Caco-2 (cell line): ENCODE measurements around the gene EMSY. TPM values are rescaled to one million over a fixed set of nuclear protein-coding genes. Genes with fewer than 3 reads are reported as not detected.

Source experiments
- BruUV-seq: library from RNA; stranded (reverse); fragments of 400-500 nt; replicated peaks from 2 replicates; lab custom pipeline; 2021; lab: Mats Ljungman, UMichigan
- CTCF ChIA-PET: fragments of 300-600 bp; sonication (Branson Sonifier 250); formaldehyde crosslinking; loops from one replicate; lab custom pipeline; 2022; ENCODE audit warnings: antibody characterized with exemption; lab: Charles Lee
- POLR2A ChIA-PET: fragments of 300-600 bp; sonication (Branson Sonifier 250); formaldehyde crosslinking; loops from one replicate; lab custom pipeline; 2022; ENCODE audit warnings: antibody characterized with exemption; lab: Charles Lee
- DNase-seq, 2 experiments: peaks; one replicate each; pipeline versions ENCODE4 v3.0.0 to v3.0.0-alpha.2; 2020 to 2022
- H3K27me3 ChIP-seq: replicated peaks from 2 replicates; pipeline ENCODE4 v1.6.0; 2011; ENCODE audit warnings: low read length; ENCODE audit not compliant: control insufficient read depth, insufficient read depth
- H3K36me3 ChIP-seq: 2 replicates; pipeline ENCODE4 v1.5.1; 2011; ENCODE audit warnings: low read length; ENCODE audit not compliant: control insufficient read depth, insufficient read depth
- H3K4me1 ChIP-seq: fragments of 250-450 bp; sonication (Bioruptor Pico); 2 replicates; pipeline ENCODE4 v1.5.1; 2020; ENCODE audit warnings: mild to moderate bottlenecking
- H3K4me3 ChIP-seq: 2 replicates; pipeline ENCODE4 v1.5.1; 2011; ENCODE audit warnings: low read depth, mild to moderate bottlenecking, control low read depth, low read length
- H3K9me3 ChIP-seq: fragments of 250-450 bp; sonication (Bioruptor Pico); 2 replicates; pipeline ENCODE4 v1.5.1; 2020; ENCODE audit warnings: mild to moderate bottlenecking, moderate library complexity
- H3K27ac Mint-ChIP-seq: one replicate; pipeline ENCODE4 v1.8.0; 2022; ENCODE audit warnings: mixed read lengths; ENCODE audit not compliant: unreplicated experiment
- H3K27me3 Mint-ChIP-seq: one replicate; pipeline ENCODE4 v1.8.0; 2022; ENCODE audit warnings: mixed read lengths; ENCODE audit not compliant: insufficient read depth, unreplicated experiment
- H3K36me3 Mint-ChIP-seq: one replicate; pipeline ENCODE4 v1.8.0; 2022; ENCODE audit warnings: mild to moderate bottlenecking, mixed read lengths; ENCODE audit not compliant: insufficient read depth, unreplicated experiment
- H3K4me1 Mint-ChIP-seq: one replicate; pipeline ENCODE4 v1.8.0; 2022; ENCODE audit warnings: low read depth, mixed read lengths; ENCODE audit not compliant: unreplicated experiment
- H3K4me3 Mint-ChIP-seq: one replicate; pipeline ENCODE4 v1.8.0; 2022; ENCODE audit warnings: mild to moderate bottlenecking, moderate library complexity, mixed read lengths; ENCODE audit not compliant: unreplicated experiment
- H3K9me3 Mint-ChIP-seq: one replicate; pipeline ENCODE4 v1.8.0; 2022; ENCODE audit warnings: mixed read lengths; ENCODE audit not compliant: unreplicated experiment
- intact Hi-C: fragments of 100-400 bp; cut with micrococcal nuclease; formaldehyde crosslinking; loops from one replicate; pipeline ENCODE4 v1.10.0; 2022; ENCODE audit not compliant: unreplicated experiment
- total RNA-seq: library from RNA; stranded (reverse); gene quantifications from 2 replicates; pipeline ENCODE4 v1.2.3, GENCODE V29; 2022
- TF ChIP-seq, protein P1 (sequence below), 2 experiments: fragments of 200-600 bp in 1 of 2; IDR thresholded peaks; 1 replicate in 1 of 2; 2 replicates in 1 of 2; pipeline versions ENCODE4 v1.5.1 to v1.8.0; 2011 to 2022; ENCODE audit warnings: antibody characterized with exemption in 1 of 2, control low read depth in 1 of 2, inconsistent platforms in 1 of 2, low read depth in 1 of 2, low read length in 1 of 2, mild to moderate bottlenecking in 1 of 2, moderate library complexity in 1 of 2; ENCODE audit not compliant: insufficient read depth in 1 of 2, severe bottlenecking in 1 of 2, unreplicated experiment in 1 of 2

Gene EMSY
- total RNA-seq, 1 experiment from 2014 or later, result 43.6 TPM

DNA sequence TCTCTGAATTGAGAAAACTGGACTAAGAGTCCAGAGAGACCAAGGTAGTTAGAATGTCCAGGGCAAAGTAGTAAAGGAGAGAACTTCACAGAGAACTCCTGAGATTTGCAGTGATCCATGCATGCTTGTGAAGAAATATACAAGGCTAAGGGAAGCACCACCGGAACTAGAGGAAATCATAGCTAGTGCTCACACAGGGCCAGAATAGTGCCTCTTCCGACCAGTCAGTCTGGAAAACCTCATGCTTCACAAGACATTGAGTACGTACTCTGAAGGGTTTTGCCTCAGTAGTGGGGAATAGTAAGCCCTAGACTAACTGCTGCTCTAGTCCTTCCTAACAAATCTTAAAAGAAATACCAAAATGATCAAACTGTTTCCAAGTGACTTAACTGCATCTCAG lies 117.7 kb downstream of the EMSY start:
- Mint-ChIP-seq H3K4me3 (no peak overlapping the region), H3K36me3 (no peaks in the 10 kb centered on the region), H3K4me1 (no peaks in the 10 kb centered on the region), H3K27ac (no peak overlapping the region), H3K9me3 (peaks cover 9% of the 10 kb centered on the region), H3K27me3 (no peaks in the 10 kb centered on the region)
- H3K27me3 ChIP-seq, result no peaks in the 10 kb centered on the region
- H3K9me3 ChIP-seq, result 0 out of 2 replicates have a peak, but pooled peaks cover 2% of the 10 kb centered on the region
- ChIA-PET POLR2A (no interaction called here), CTCF (no interaction called here)
- H3K36me3 ChIP-seq, result no peaks in the 10 kb centered on the region
- BruUV-seq, result no TSS peak
- TF ChIP-seq, protein P1, sequence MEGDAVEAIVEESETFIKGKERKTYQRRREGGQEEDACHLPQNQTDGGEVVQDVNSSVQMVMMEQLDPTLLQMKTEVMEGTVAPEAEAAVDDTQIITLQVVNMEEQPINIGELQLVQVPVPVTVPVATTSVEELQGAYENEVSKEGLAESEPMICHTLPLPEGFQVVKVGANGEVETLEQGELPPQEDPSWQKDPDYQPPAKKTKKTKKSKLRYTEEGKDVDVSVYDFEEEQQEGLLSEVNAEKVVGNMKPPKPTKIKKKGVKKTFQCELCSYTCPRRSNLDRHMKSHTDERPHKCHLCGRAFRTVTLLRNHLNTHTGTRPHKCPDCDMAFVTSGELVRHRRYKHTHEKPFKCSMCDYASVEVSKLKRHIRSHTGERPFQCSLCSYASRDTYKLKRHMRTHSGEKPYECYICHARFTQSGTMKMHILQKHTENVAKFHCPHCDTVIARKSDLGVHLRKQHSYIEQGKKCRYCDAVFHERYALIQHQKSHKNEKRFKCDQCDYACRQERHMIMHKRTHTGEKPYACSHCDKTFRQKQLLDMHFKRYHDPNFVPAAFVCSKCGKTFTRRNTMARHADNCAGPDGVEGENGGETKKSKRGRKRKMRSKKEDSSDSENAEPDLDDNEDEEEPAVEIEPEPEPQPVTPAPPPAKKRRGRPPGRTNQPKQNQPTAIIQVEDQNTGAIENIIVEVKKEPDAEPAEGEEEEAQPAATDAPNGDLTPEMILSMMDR (IDR thresholded peaks at IDR 0.05; ENCODE audit: insufficient read depth in 1 of 2, low read depth in 1 of 2, low read length in 1 of 2, severe bottlenecking in 1 of 2, unreplicated experiment in 1 of 2), result no peak
- H3K4me3 ChIP-seq, result no peak overlapping the region
- H3K4me1 ChIP-seq, result no peaks in the 10 kb centered on the region
- DNase-seq, result no peak
- intact Hi-C loops, result no loop called here

DNA sequence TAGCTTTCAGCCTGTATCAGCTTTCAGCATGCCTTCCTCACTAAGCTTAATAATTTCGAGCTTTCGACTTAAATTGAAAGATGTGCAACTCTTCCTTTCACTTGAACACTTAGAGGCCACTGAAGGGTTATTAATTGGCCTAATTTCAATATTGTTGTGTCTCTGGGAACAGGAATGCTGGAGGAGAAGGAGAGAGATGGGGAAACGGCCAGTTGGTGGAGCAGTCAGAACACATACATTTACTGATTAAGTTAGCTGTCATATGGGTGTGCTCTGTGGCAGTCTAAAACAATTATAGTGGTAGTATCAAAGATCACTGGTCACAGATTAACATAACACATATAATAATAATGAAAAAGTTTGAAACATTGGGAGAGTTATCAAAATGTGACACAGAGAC lies 119.5 kb downstream of the EMSY start:
- intact Hi-C loops, result no loop called here
- H3K27ac Mint-ChIP-seq, result no peak overlapping the region
- TF ChIP-seq, protein P1 (IDR thresholded peaks at IDR 0.05; ENCODE audit: insufficient read depth in 1 of 2, low read depth in 1 of 2, low read length in 1 of 2, severe bottlenecking in 1 of 2, unreplicated experiment in 1 of 2), result no peak
- Histone ChIP-seq H3K27me3 (no peaks in the 10 kb centered on the region), H3K36me3 (no peaks in the 10 kb centered on the region), H3K4me1 (no peaks in the 10 kb centered on the region), H3K4me3 (no peak overlapping the region), H3K9me3 (0 out of 2 replicates have a peak, but pooled peaks cover 2% of the 10 kb centered on the region)
- ChIA-PET CTCF (no interaction called here), POLR2A (no interaction called here)
- no TSS peak for BruUV-seq
- no peaks in the 10 kb centered on the region for H3K36me3 Mint-ChIP-seq
- DNase-seq, result no peak
- H3K4me1 Mint-ChIP-seq, result no peaks in the 10 kb centered on the region
- H3K9me3 Mint-ChIP-seq, result peaks cover 9% of the 10 kb centered on the region
- H3K4me3 Mint-ChIP-seq, result no peak overlapping the region
- H3K27me3 Mint-ChIP-seq, result no peaks in the 10 kb centered on the region

DNA sequence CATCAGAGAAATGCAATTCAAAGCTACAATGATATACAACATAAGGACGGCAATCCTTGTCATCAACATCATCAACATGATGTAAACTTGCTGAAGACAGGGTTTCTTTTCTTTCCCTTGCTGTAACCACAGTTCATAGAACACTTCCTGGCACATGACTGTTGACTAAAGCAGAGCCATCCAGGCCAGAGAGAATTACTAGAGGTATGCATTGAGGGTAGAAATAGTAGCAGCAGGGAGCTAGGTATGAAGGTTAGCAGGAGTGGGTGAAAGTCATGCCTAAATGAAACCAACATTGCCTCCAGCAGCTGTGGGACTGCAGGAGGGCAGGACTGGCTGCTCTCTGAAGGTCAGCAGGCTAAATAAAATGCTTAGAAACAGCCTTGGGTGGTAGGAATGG lies 122.0 kb downstream of the EMSY start:
- DNase-seq, result no peak
- Histone ChIP-seq H3K36me3 (no peaks in the 10 kb centered on the region), H3K4me3 (no peak overlapping the region), H3K9me3 (0 out of 2 replicates have a peak, but pooled peaks cover 2% of the 10 kb centered on the region), H3K27me3 (no peaks in the 10 kb centered on the region), H3K4me1 (peaks cover 9% of the 10 kb centered on the region)
- CTCF ChIA-PET, result no interaction called here
- Mint-ChIP-seq H3K27me3 (no peaks in the 10 kb centered on the region), H3K27ac (no peak overlapping the region), H3K36me3 (no peaks in the 10 kb centered on the region), H3K4me3 (no peak overlapping the region), H3K9me3 (peaks cover 9% of the 10 kb centered on the region), H3K4me1 (peaks cover 9% of the 10 kb centered on the region)
- intact Hi-C loops, result no loop called here
- TF ChIP-seq, protein P1 (IDR thresholded peaks at IDR 0.05; ENCODE audit: insufficient read depth in 1 of 2, low read depth in 1 of 2, low read length in 1 of 2, severe bottlenecking in 1 of 2, unreplicated experiment in 1 of 2), result no peak
- no TSS peak for BruUV-seq
- POLR2A ChIA-PET, result no interaction called here
